ENCODE data around the gene TRIM17. TPM values are rescaled to one million over a fixed set of nuclear protein-coding genes. Genes with fewer than 3 reads are reported as not detected.

The TRIM17 gene
- total and polyA plus RNA-seq, 2 donors (not counting 1 experiment from before 2014, with no cell fraction given) = 0.12 to 0.17 TPM

- Histone ChIP-seq H3K4me2 (ENCODE audit: extremely low read depth, insufficient read depth, low read length) (no peak overlapping the region), H3K79me2 (ENCODE audit: control insufficient read depth, insufficient read depth, low read length) (no peaks in the 10 kb centered on the region), H3K27me3 (ENCODE audit: control insufficient read depth, insufficient read depth, low read length) (peaks cover 12% of the 10 kb centered on the region), H3K4me3 (replicated peaks in 1 of 4; ENCODE audit: control extremely low read depth in 1 of 4, insufficient read depth in 1 of 4, low read depth in 3 of 4, low read length in 4 of 4) (no peak overlapping the region), H2AFZ (ENCODE audit: low read length) (no peak overlapping the region), H3K9me3 (ENCODE audit: control insufficient read depth, insufficient read depth, low read depth, low read length) (no peaks in the 10 kb centered on the region), H3K4me1 (ENCODE audit: control insufficient read depth, extremely low read depth, insufficient read depth, low read length) (no peaks in the 10 kb centered on the region), H3K36me3 (ENCODE audit: control insufficient read depth, insufficient read depth, low read length) (no peaks in the 10 kb centered on the region), H4K20me1 (ENCODE audit: control insufficient read depth, extremely low read depth, insufficient read depth, low read length) (no peaks in the 10 kb centered on the region), H3K27ac (ENCODE audit: insufficient read depth, low read length) (no peak overlapping the region), H3K9ac (ENCODE audit: insufficient read depth, low read length) (no peak overlapping the region)
- no peak for TF ChIP-seq EZH2 (IDR thresholded peaks at IDR 0.05; ENCODE audit: low read length, missing control alignments)
- no peak for TF ChIP-seq CTCF (conservative IDR thresholded peaks at IDR 0.05 in 1 of 2, IDR thresholded peaks at IDR 0.05 in 1 of 2; ENCODE audit: low read depth in 1 of 2, low read length in 2 of 2)
- peak in 1 of 2 donors; percentile 14 for DNase-seq (ENCODE audit: low read depth in 2 of 2)
Observed at GRCh38 chr1:228417483-228418203, 982 bp upstream of the TRIM17 start.

- H3K27ac ChIP-seq (ENCODE audit: insufficient read depth, low read length) = no peak overlapping the region
- H2AFZ ChIP-seq (ENCODE audit: low read length) = no peak overlapping the region
- TF ChIP-seq CTCF (conservative IDR thresholded peaks at IDR 0.05 in 1 of 2, IDR thresholded peaks at IDR 0.05 in 1 of 2; ENCODE audit: low read depth in 1 of 2, low read length in 2 of 2) (no peak), EZH2 (IDR thresholded peaks at IDR 0.05; ENCODE audit: low read length, missing control alignments) (no peak)
- H3K9ac ChIP-seq (ENCODE audit: insufficient read depth, low read length) = no peak overlapping the region
- peaks cover 12% of the 10 kb centered on the region for H3K27me3 ChIP-seq (ENCODE audit: control insufficient read depth, insufficient read depth, low read length)
- H3K36me3 ChIP-seq (ENCODE audit: control insufficient read depth, insufficient read depth, low read length) = no peaks in the 10 kb centered on the region
- no peak for DNase-seq (ENCODE audit: low read depth in 2 of 2)
- no peak overlapping the region for H3K4me2 ChIP-seq (ENCODE audit: extremely low read depth, insufficient read depth, low read length)
- H4K20me1 ChIP-seq (ENCODE audit: control insufficient read depth, extremely low read depth, insufficient read depth, low read length) = no peaks in the 10 kb centered on the region
- no peak overlapping the region for H3K4me3 ChIP-seq (replicated peaks in 1 of 4; ENCODE audit: control extremely low read depth in 1 of 4, insufficient read depth in 1 of 4, low read depth in 3 of 4, low read length in 4 of 4)
- no peaks in the 10 kb centered on the region for H3K4me1 ChIP-seq (ENCODE audit: control insufficient read depth, extremely low read depth, insufficient read depth, low read length)
- H3K79me2 ChIP-seq (ENCODE audit: control insufficient read depth, insufficient read depth, low read length) = no peaks in the 10 kb centered on the region
- no peaks in the 10 kb centered on the region for H3K9me3 ChIP-seq (ENCODE audit: control insufficient read depth, insufficient read depth, low read depth, low read length)
Observed at GRCh38 chr1:228417061-228417460, 400 bp upstream of the TRIM17 start.

GRCh38 chr1:228415853-228416216 is 826 bp downstream of the TRIM17 start:
- no peaks in the 10 kb centered on the region for H3K36me3 ChIP-seq (ENCODE audit: control insufficient read depth, insufficient read depth, low read length)
- H2AFZ ChIP-seq (ENCODE audit: low read length) = no peak overlapping the region
- no peak for DNase-seq (ENCODE audit: low read depth in 2 of 2)
- H4K20me1 ChIP-seq (ENCODE audit: control insufficient read depth, extremely low read depth, insufficient read depth, low read length) = no peaks in the 10 kb centered on the region
- H3K4me1 ChIP-seq (ENCODE audit: control insufficient read depth, extremely low read depth, insufficient read depth, low read length) = no peaks in the 10 kb centered on the region
- H3K9me3 ChIP-seq (ENCODE audit: control insufficient read depth, insufficient read depth, low read depth, low read length) = no peaks in the 10 kb centered on the region
- H3K27me3 ChIP-seq (ENCODE audit: control insufficient read depth, insufficient read depth, low read length) = peaks cover 12% of the 10 kb centered on the region
- TF ChIP-seq EZH2 (IDR thresholded peaks at IDR 0.05; ENCODE audit: low read length, missing control alignments) (peak; percentile 94), CTCF (conservative IDR thresholded peaks at IDR 0.05 in 1 of 2, IDR thresholded peaks at IDR 0.05 in 1 of 2; ENCODE audit: low read depth in 1 of 2, low read length in 2 of 2) (no peak)
- peak overlapping the region in 3 of 4 experiments; percentile 12 to 51 (median 47) for H3K4me3 ChIP-seq (replicated peaks in 1 of 4; ENCODE audit: control extremely low read depth in 1 of 4, insufficient read depth in 1 of 4, low read depth in 3 of 4, low read length in 4 of 4)
- H3K4me2 ChIP-seq (ENCODE audit: extremely low read depth, insufficient read depth, low read length) = peak overlapping the region; percentile 71
- no peak overlapping the region for H3K9ac ChIP-seq (ENCODE audit: insufficient read depth, low read length)
- no peaks in the 10 kb centered on the region for H3K79me2 ChIP-seq (ENCODE audit: control insufficient read depth, insufficient read depth, low read length)
- H3K27ac ChIP-seq (ENCODE audit: insufficient read depth, low read length) = no peak overlapping the region
